CD4-positive, alpha-beta T cell treated with Interleukin-12 subunit alpha and Interleukin-12 subunit beta, for 1 hour (primary cell): Measurements from ENCODE around the gene LEKR1.
"Not testable (repeated sequence)": the region's sequence is repeated elsewhere in the genome, so short reads cannot be mapped to it uniquely, and the experiment has no call there.

Experiments used
- DNase-seq: peaks from one replicate; pipeline ENCODE4 v3.0.0-alpha.2; 2020

The LEKR1 gene

DNA sequence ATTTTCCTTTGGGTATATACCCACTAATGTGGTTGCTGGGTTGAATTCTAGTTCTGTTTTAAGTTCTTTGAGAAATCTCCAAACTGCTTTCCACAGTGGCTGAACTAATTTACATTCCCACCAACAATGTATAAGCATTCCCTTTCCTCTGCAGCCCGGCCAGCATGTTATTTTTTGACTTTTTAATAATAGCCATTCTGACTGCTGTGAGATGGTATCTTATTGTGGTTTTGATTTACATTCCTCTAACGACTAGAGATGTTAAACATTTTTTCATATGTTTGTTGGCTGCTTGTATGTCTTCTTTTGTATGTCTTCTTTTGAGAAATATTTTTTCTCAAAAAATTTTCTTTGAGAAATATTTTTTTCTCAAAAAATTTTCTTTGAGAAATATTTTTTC is 84.7 kb downstream of the LEKR1 start:
- not testable (repeated sequence) for DNase-seq

DNA sequence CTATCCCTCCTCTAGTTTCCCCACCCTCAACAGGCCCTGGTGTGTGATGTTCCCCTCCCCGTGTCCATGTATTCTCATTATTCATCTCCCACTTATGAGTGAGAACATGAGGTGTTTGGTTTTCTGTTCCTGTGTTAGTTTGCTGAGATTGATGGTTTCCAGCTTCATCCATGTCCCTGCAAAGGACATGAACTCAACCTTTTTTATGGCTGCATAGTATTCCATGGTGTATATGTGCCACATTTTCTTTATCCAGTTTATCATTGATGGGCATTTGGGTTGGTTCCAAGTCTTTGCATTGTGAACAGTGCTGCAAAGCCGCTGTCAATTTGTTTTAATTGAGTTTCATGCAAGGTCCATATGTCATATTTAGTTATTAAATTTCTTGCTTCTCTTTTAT is 88.1 kb downstream of the LEKR1 start:
- not testable (repeated sequence) for DNase-seq

DNA sequence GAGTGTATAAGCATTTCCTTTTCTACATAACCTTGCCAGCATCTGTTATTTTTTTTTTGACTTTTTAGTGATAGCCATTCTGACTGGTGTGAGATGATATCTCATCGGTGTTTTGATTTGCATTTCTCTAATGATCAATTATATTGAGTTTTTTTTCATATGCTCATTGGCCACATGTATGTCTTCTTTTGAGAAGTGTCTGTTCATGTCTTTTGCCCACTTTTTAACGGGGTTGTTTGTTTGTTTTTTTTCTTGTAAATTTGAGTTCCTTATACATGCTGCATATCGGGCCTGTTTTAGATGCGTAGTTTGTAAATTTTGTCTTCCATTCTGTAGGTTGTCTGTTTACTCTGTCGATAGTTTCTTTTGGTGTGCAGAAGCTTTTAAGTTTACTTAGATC is 89.2 kb downstream of the LEKR1 start:
- DNase-seq = no peak

DNA sequence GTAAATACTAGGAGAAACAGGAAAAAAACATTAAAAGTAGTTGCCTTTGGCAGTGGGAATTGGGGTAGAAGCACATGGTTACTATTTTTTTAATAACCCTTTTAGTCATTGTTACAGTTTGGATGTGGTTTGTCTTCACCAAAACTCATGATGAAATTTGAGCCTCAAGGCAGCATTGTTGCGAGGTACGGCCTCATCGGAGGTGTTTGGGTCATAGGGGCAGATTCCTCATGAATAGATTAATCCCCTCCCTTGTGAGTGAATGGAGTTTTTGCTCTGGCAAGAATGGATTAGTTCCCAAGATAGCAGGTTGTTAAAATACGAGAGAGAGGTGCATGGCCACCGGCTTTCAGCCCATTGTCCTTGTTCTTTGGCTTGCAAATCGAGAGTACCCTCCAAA is 92.6 kb downstream of the LEKR1 start:
- no peak for DNase-seq

DNA sequence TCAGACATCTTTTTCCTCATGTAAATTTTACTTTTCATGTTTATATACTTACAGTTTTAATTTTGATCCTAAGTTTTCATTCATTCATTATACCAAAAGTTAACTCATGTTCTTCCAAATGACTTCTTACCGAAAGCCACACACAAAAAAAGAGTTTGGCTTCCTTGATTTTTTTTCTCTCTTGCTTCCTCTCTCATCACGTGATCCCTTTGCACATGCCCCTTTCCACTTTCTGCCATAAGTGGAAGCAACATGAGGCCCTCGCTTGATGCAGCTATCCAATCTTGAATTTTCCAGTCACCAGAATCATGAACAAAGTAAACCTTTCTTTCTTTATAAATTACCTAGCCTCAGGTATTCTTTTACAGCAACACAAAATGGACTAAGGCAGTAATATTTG is 93.7 kb downstream of the LEKR1 start:
- DNase-seq = no peak

DNA sequence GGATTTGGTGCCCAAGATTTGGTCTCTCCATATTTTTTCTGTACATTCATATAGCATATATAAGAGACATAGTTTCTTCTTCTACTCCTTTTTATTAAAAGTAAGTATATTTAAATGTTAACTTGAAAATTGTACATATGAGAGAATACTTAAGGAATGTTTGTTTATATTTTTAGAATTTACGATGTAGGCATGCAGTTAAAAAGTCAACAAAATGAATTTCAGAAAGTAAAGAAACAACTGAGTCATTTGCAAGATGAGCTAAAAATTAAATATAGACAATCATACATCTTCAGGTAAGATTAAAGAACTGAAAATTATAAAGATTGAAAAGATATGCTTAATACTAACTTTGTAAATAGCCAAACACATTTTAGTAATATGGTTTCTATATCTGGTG is 94.2 kb downstream of the LEKR1 start:
- DNase-seq = no peak

DNA sequence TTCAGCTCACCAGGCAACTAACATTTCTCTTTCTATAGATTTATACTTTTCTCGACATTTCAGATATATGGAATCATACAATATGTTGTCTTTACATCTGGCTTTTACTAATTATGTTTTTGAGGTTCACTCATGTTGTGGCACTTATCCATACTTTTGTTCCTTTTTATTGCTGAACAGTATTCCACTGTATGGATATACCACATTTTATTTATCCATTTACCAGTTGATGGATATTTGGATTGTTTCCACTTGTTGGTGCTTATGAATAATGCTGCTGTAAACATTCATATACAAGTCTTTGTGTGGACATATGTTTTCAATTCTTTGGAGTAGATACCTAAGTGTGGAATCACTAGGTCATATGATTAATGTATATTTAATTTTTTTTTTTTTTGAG is 97.2 kb downstream of the LEKR1 start:
- DNase-seq = no peak

DNA sequence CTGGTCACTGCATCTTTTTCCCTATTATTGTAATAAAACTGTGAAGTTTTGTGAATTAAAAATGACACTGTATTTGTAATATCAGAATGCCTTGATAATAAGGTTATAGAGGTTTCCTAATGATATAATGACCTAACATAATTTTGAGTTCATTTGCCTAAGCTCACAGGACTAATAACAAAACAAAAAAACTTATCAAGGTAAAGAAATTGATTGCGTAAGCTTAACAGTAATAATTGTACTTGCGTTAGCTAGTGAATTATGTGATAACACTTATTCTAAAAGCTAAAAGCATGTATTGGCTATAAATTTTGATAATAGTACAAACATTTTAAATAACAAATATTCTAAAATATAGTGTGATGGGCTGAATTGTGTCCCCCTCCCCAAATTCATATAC is 112.6 kb downstream of the LEKR1 start:
- DNase-seq = no peak

DNA sequence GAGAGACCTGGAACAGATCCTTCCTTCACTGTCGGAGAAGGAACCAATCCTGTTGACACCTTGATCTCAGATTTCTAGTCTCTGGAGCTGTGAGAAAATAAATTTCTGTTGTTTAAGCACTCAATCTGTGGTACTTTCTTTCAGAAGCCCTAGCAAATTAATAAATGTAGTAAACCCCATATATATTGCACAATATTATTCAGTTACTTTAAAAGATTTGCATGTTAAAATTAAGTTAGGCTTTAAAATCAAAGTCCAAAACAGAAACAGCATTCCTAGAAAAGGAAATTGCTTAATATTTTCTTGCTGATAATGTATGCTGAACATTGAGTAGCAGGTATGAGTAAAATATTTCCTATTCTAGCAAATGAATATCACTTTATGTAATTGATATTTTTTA is 113.2 kb downstream of the LEKR1 start:
- DNase-seq = no peak

DNA sequence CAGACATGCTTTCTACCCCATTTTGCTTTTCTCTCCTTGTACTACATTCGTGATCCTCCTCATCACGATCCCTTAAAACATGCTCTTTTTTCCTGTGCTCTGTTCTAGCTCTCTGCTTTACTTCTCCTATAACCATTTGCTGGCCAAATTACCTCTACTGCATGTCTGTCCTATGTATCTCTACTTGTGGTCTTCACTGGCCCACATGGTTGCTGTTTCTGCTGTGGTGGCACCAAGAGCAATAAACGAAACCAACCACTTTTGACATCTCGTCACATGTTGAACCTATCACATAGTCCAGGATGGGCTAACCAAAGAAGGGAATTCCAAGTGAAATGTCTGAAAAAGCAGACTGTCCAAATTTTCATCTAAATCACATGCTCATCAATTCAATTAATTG is 115.2 kb downstream of the LEKR1 start:
- DNase-seq = no peak

DNA sequence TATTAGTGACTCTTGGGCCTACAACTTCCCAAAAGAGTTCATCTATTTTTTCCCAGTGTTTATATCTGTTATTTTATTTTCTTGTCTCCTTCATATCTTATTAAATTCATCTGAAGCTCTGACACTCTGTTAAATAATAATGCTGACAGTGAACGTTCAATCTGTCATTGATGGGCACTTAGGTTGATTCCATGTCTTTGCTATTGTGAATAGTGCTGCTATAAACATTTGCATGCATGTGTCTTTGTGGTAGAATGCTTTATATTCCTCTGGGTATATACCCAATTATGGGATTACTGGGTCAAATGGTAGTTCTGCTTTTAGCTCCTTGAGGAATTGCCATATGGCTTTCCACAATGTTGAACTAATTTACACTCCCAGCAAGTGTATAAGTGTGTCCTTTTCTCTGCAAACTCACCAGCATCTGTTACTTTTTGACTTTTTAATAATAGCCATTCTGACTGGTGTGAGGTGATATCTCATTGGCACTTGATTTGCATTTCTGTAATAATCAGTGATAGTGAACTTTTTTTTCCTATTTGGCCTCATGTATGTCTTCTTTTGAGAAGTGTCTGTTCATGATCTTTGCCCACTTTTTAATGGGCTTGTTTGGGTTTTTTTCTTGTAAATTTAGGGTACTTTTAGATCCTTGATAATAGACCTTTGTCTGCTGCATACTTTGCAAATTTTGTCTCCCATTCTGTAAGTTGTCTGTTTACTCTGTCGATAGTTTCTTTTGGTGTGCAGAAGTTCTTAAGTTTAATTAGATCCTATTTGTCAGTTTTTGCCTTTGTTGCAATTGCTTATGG is 122.5 kb downstream of the LEKR1 start:
- no peak for DNase-seq

DNA sequence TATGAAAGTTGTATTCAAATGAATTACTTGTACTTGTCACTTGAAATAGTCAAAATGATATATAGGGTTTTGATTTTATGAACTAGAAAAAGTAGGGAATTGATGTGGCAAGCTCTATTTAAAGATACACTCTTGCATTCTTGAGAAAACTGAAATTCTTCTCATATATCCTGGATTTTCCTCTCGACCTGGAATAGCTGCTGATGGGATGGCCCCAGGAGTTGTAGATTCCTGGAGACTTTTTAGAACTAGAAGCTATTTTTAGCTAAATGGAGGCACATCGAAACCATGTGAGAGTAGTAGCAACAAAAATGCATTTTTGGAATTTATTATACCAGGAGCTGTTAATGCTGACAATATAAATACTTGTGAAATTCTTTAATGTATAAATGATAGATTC is 125.9 kb downstream of the LEKR1 start:
- no peak for DNase-seq

DNA sequence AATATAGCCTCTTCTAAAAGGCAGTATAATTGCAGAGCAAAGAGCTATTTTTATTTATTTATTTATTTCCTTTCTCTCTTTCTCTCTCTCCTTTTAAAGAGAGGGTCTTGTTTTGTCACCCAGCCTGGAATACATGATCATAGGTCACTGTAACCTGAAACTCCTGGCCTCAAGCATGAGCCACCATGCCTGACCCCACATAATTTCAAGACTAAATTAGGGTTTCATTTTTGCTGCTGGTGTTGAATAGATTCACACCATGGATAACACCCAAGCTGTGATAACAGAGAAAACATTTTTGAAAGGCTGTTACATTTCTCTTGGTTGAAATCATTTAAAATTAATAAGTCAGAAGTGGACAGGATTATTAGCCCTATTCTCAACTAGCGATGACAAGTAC is 131.6 kb downstream of the LEKR1 start:
- no peak for DNase-seq

DNA sequence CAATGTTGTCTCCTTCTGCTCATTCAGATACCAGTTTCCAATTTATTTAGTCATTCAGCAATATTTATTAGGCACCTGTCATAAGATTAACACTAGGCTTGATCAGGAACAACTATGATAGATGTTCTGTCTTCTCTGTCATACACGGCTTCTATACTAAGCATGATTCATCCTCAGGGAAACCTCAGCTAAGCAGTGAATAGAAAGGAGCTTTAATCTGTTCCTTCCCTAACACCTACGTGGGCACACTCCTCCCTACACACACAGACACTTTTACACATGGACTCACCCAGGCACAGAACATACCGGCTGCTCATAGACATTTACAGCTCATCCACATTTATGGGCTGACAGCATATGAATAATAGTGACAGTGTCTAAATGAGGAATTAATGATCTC is 136.9 kb downstream of the LEKR1 start:
- DNase-seq = no peak

DNA sequence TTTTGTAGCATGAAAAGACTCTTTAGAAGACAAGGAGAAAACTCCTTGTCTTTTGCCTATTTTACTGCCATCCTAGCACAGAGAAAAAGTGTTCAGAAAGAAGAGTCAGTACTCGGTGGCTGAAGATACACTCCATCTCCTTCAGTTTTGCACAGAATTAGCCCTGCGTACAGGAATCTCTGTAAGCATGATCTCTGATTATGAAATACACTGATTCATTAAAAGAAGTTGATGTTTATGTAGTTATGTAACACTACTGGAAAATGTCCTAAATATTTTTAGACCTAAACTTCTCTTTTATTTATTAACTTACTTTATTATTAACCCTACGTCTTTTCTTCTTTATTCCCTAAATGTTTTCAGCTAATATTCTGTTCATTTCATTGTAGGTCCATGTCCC is 138.4 kb downstream of the LEKR1 start:
- no peak for DNase-seq

DNA sequence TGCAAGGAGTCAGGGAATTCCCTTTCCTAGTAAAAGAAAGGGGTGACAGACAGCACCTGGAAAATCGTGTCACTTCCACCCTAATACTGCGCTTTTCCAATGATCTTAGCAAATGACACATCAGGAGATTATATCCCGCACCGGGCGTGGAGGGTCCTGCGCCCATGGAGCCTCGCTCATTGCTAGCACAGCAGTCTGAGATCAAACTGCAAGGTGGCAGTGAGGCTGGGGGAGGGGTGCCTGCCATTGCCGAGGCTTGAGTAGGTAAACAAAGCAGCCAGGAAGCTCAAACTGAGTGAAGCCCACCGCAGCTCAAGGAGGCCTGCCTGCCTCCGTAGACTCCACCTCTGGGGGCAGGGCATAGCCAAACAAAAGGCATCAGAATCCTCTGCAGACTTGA is 140.2 kb downstream of the LEKR1 start:
- DNase-seq = not testable (repeated sequence)

DNA sequence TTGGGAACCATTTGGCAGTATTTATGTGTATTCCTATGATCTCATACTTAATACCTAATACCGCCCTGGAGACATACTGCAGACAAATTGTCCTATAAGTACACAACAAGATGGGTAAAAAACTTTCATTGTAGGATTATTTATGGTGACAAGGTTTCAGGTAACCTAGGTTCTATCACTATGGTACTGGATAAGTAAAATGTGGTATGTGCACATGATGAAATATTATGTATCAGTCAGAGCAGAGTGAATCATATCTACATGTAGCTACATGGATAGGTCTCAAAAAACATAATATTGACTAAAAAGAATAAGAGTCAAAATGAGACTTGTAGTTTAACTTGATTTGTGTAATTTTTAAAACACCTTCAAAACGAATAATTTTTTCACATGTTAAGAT is 147.8 kb downstream of the LEKR1 start:
- DNase-seq = no peak

DNA sequence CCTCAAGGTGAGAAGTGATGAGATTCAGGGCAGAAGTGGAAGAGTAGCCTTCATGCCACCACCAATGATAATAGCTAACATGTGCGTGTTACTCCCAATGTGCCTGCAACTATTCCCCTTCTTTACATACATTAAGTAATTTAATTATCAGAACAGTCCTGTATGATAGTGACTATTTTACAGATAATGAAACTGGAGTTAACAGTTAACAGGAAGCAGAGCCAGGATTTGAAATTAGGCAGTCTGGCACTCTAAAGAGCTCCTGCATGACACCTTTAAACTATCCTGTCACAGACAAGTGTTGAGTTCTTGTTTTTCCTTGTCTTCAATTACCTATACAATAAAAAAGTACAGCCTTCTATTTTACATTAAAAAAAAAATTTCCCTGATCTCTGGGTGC is 148.8 kb downstream of the LEKR1 start:
- no peak for DNase-seq

DNA sequence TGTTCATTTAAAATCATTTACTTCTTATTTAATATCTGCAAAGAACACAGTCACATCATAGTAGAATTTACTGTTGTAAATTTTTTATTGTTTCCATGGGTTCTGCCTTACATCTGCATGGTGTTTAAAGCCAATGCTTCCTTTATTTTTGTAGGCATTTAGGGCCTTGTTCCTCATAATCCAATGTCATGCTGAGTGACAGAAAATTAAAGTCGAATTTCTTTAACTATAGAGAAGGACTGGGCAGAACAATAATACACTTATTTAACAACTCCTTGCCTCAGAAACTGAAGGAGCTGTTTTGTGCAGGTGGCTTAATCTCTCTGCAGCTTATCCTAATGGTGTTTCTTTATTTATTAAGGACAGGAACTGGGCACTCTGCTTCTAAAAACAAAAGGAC is 149.6 kb downstream of the LEKR1 start:
- no peak for DNase-seq

DNA sequence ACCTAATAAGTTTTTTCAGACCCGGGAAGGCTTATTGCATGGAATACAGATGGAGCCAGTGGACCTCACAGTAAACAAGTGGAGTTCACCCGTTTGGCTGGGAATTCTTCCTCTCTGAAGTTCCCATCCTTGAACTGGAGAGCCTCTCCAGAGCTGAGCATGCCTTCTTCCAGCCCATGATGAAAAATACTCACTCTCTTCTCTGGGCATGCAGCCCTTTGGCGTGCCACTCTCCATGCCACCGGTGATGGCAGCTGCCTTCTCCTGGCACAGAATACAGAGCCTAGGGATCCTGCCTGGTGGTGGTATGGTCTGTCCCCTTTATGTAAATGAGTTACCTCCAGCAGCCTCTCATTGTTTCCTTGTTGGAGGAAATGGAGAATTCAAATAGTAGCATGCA is 150.8 kb downstream of the LEKR1 start:
- no peak for DNase-seq

DNA sequence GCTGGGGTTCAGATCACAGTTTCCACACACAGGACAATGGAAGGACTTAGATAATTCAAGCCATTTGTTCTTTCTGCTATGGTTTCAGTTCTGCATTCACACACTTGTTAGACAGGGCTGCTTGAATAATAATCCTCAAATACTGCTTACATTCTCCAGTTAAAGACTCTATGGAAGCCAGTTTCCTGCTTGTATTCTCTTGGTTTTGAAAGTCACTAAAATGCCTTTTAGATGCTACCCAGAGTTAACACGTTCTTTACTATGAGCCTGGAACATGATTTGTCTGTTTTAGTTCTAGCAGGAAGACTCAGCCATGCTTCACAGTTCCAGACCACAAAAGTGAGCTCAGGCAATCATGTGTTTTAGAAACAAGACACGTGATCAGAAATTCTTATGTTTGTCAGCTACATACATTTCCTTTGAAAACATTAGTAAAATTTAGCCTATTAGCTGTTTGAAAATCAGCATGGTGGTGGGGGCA is 152.4 kb downstream of the LEKR1 start:
- DNase-seq = peak; percentile 10

DNA sequence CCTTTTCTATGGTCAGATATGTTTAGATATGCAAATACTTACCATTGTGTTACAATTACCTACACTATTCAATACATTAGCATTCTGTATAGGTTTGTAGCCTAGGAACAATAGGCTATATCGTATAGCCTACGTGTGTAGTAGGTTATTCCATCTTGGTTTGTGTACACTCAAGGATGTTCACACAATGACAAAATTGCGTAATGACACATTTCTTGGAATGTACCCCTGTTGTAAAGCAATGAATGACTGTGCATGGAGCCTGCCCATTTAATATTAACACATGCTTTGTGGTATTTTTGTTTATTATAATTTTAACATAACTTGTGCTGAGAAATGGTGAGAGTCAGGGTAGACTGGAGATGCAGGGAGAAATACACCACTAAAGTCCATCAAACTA is 154.9 kb downstream of the LEKR1 start:
- no peak for DNase-seq

DNA sequence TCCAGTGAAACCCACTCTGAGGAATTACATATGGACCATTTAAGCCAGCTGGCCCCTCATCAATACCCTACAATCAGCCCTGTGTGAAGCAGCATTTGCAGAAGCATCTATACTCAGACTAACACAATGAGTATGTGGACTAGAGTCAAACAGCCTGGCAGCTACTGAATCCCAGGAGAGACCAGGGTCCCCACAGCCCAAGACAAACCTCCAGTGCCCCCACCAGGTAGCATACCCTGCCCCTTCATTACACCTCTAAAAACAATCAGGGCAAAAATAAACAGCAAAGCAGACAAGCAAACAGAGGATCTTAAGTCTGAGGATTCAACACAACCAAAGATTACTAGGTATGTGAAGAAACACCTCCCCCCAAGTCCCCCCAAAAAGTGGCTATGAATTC is 157.4 kb downstream of the LEKR1 start:
- no peak for DNase-seq

DNA sequence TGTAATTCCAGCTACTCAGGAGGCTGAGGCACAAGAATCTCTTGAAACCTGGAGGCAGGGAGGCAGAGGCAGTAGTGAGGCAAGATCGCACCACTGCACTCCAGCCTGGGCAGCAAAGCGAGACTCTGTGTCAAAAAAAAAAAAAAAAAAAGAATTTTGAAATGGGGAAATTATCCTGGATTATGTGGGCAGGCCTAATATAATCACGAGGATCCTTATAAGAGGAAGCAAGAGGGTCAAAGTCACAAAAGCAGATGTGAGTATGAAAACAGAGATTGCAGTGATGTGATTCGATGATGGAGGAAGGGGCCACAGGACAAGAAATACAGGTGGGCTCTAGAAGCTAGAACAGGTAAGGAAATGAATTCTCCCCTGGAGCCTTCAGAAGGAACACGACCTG is 159.6 kb downstream of the LEKR1 start:
- DNase-seq = no peak

DNA sequence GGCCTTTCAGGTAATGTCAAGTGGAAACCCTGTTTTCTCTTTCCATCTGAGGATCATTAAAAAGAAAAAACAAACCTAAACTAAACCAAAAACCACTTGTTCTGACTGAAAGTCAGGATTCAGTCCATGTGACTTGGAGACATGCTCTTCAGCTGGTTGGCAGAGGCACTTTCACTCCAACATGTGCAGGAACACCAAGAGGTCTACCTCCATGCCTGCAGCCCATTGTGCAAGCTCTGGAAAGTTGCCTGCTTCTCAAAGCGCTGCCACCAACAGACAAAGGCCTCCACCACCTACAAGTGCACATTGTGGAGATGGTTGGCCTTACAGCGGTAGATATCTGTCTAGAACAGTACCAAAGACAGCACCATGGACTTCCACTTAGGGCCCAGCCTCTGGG is 161.8 kb downstream of the LEKR1 start:
- no peak for DNase-seq
